AG08396 (cell line): ENCODE results near the gene ANKRD17.

Experiments
- DNase-seq: peaks from one replicate; pipeline ENCODE4 v3.0.0; 2012; ENCODE audit warnings: low spot score, mixed read lengths

ANKRD17 gene

GRCh38 chr4:73053974-73054480 lies 204.6 kb downstream of the ANKRD17 start:
- DNase-seq = no peak

- no peak for DNase-seq
Observed at GRCh38 chr4:73053076-73053475, 205.5 kb downstream of the ANKRD17 start.

GRCh38 chr4:73051625-73052024 lies 207.0 kb downstream of the ANKRD17 start:
- DNase-seq = no peak

- no peak for DNase-seq
Observed at GRCh38 chr4:73045879-73046278, 212.7 kb downstream of the ANKRD17 start.

GRCh38 chr4:73037057-73037456 lies 221.5 kb downstream of the ANKRD17 start:
- no peak for DNase-seq

GRCh38 chr4:73036123-73036522 lies 222.5 kb downstream of the ANKRD17 start:
- DNase-seq = no peak

GRCh38 chr4:73034896-73035295 lies 223.7 kb downstream of the ANKRD17 start:
- no peak for DNase-seq

- DNase-seq = no peak
Observed at GRCh38 chr4:73028621-73029020, 230.0 kb downstream of the ANKRD17 start.
